Measurements from ENCODE around the gene ANKRD37. TPM values are rescaled to one million over a fixed set of nuclear protein-coding genes. Genes with fewer than 3 reads are reported as not detected.

Gene ANKRD37
- total RNA-seq, 3 donors from 2014 or later (not counting 1 experiment from before 2014, with no cell fraction given) = 12.9 to 18.6 (median 13.1) TPM

DNA sequence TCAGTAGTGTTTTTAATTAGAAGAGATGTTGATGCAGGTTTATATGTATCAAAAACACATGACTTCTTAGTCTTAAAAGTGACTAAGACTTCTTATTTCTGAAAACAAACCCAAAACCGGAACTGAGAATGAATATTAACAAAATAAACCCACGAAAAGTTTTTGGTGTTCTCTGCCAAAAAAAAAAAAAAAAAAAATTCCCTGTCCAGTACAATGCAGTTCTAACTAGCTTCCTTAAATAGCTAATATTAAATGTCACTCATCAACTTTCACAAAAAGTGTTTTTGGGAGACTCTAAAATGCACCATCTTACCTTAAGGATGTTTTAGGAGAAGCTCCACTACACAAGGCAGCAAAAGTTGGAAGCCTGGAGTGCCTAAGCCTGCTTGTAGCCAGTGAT lies 2.0 kb downstream of the ANKRD37 start:
- Histone ChIP-seq H3K4me1 (ENCODE audit: control insufficient read depth, insufficient read depth, low read length) (peaks cover 7% of the 10 kb centered on the region), H3K27me3 (ENCODE audit: control insufficient read depth, insufficient read depth, low read length) (no peaks in the 10 kb centered on the region), H3K27ac (ENCODE audit: low read length) (no peak overlapping the region), H3K9me3 (ENCODE audit: control insufficient read depth, insufficient read depth, low read length) (no peaks in the 10 kb centered on the region), H3K4me3 (ENCODE audit: low read length) (no peak overlapping the region), H3K36me3 (ENCODE audit: control insufficient read depth, insufficient read depth, low read length) (peaks cover 19% of the 10 kb centered on the region)
- no peak for DNase-seq
- no peak overlapping the region for H3K27ac Mint-ChIP-seq
- ATAC-seq = no peak
- no peak overlapping the region for H3K4me3 Mint-ChIP-seq
- no peaks in the 10 kb centered on the region for H3K36me3 Mint-ChIP-seq
- TF ChIP-seq, protein P1, sequence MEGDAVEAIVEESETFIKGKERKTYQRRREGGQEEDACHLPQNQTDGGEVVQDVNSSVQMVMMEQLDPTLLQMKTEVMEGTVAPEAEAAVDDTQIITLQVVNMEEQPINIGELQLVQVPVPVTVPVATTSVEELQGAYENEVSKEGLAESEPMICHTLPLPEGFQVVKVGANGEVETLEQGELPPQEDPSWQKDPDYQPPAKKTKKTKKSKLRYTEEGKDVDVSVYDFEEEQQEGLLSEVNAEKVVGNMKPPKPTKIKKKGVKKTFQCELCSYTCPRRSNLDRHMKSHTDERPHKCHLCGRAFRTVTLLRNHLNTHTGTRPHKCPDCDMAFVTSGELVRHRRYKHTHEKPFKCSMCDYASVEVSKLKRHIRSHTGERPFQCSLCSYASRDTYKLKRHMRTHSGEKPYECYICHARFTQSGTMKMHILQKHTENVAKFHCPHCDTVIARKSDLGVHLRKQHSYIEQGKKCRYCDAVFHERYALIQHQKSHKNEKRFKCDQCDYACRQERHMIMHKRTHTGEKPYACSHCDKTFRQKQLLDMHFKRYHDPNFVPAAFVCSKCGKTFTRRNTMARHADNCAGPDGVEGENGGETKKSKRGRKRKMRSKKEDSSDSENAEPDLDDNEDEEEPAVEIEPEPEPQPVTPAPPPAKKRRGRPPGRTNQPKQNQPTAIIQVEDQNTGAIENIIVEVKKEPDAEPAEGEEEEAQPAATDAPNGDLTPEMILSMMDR (IDR thresholded peaks at IDR 0.05) = no peak
- intact Hi-C loops (cut with micrococcal nuclease) = no loop called here
- no peaks in the 10 kb centered on the region for H3K27me3 Mint-ChIP-seq (ENCODE audit: low read depth in 2 of 2)
- WGBS (ENCODE audit: insufficient coverage) = 41% methylated on average over 2 of the region's 2 CpGs
- H3K4me1 Mint-ChIP-seq = peaks cover 25 to 26% of the 10 kb centered on the region in 2 donors
- H3K9me3 Mint-ChIP-seq = no peaks in the 10 kb centered on the region

DNA sequence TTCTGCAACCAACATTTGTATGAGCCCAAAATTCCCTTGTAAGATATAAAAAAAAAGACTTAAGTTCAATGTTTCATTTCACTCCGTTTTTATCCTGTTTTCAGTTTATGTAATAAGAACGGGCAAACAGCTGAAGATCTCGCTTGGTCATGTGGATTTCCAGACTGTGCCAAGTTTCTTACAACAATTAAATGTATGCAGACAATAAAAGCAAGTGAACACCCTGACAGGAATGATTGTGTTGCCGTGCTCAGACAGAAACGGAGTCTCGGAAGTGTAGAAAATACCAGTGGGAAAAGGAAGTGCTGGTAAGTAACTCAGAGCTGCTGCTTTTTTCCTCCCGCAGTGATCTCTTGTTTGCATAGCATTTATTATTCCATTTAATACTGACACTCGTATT lies 2.8 kb downstream of the ANKRD37 start:
- intact Hi-C loops (cut with micrococcal nuclease) = no loop called here
- H3K9me3 ChIP-seq (ENCODE audit: control insufficient read depth, insufficient read depth, low read length) = no peaks in the 10 kb centered on the region
- ATAC-seq (no peak), DNase-seq (no peak)
- peaks cover 7% of the 10 kb centered on the region for H3K4me1 ChIP-seq (ENCODE audit: control insufficient read depth, insufficient read depth, low read length)
- H3K27me3 ChIP-seq (ENCODE audit: control insufficient read depth, insufficient read depth, low read length) = no peaks in the 10 kb centered on the region
- TF ChIP-seq, protein P1 (IDR thresholded peaks at IDR 0.05) = no peak
- H3K4me3 Mint-ChIP-seq = no peak overlapping the region
- H3K9me3 Mint-ChIP-seq = no peaks in the 10 kb centered on the region
- H3K27me3 Mint-ChIP-seq (ENCODE audit: low read depth in 2 of 2) = no peaks in the 10 kb centered on the region
- peaks cover 19% of the 10 kb centered on the region for H3K36me3 ChIP-seq (ENCODE audit: control insufficient read depth, insufficient read depth, low read length)
- H3K27ac ChIP-seq (ENCODE audit: low read length) = no peak overlapping the region
- H3K4me3 ChIP-seq (ENCODE audit: low read length) = no peak overlapping the region
- H3K27ac Mint-ChIP-seq = no peak overlapping the region
- 90% methylated on average over 6 of the region's 8 CpGs for WGBS (ENCODE audit: insufficient coverage)
- H3K36me3 Mint-ChIP-seq = no peaks in the 10 kb centered on the region
- H3K4me1 Mint-ChIP-seq = peaks cover 22 to 24% of the 10 kb centered on the region in 2 donors

DNA sequence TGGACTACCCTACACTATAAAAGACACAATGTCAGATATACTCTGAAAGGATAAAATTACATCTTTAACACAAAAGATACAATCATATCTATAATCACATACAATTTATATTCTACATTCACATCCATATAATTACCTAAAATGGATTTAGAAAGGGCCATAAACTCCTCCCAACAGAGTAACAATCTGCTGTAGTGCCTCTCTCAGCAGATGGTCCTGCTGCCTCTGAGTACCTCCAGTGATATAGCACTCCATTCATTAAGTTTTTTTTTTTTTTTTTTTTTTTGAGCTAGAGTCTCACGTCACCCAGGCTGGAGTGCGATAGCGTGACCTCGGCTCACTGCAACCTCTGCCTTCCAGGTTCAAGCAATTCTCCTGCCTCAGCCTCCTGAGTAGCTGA lies 7.4 kb downstream of the ANKRD37 start:
- 98% methylated on average over 4 of the region's 4 CpGs for WGBS (ENCODE audit: insufficient coverage)
- H3K36me3 Mint-ChIP-seq = peaks cover 13% of the 10 kb centered on the region
- peaks cover 21% of the 10 kb centered on the region for H3K36me3 ChIP-seq (ENCODE audit: control insufficient read depth, insufficient read depth, low read length)
- H3K4me3 Mint-ChIP-seq = no peak overlapping the region
- H3K4me1 ChIP-seq (ENCODE audit: control insufficient read depth, insufficient read depth, low read length) = no peaks in the 10 kb centered on the region
- DNase-seq = no peak
- no peaks in the 10 kb centered on the region for H3K27me3 Mint-ChIP-seq (ENCODE audit: low read depth in 2 of 2)
- H3K4me1 Mint-ChIP-seq = no peaks in the 10 kb centered on the region
- no peaks in the 10 kb centered on the region for H3K9me3 ChIP-seq (ENCODE audit: control insufficient read depth, insufficient read depth, low read length)
- H3K27me3 ChIP-seq (ENCODE audit: control insufficient read depth, insufficient read depth, low read length) = no peaks in the 10 kb centered on the region
- H3K4me3 ChIP-seq (ENCODE audit: low read length) = no peak overlapping the region
- H3K9me3 Mint-ChIP-seq = no peaks in the 10 kb centered on the region
- TF ChIP-seq, protein P1 (IDR thresholded peaks at IDR 0.05) = no peak
- intact Hi-C loops (cut with micrococcal nuclease) = no loop called here
- no peak for ATAC-seq
- no peak overlapping the region for H3K27ac ChIP-seq (ENCODE audit: low read length)
- H3K27ac Mint-ChIP-seq = no peak overlapping the region

DNA sequence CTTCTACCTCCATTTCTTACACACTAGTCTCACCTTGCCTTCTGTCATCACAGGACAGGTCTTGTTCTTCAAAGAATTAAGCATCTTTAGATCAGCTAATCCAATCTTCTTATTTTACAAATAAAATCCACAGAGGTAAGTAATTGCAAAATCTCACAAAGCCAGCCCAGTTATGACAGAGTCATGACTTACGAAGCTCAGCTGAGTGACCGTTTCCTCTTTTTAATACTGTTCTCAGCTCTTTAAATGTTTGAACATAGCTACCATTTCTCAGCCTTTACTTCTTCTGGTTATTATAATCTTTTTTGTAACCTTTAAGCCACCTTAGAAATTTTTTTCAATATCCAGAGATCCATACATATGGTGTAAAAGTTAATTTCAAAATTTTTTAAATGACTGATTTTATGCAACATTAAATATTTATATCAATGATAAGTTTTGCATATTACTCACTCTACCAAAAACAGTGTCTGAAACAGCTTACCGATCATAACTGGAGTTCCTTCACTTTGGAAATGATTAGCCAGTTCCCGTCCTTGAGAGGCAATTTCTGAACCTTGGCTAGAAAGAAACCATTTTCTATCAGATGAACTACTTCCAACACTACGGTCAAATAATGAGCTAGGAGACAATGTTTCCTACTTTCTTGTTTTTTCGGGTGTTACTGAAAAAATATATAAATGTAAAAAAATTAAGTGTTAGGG lies 8.8 kb downstream of the ANKRD37 start:
- Mint-ChIP-seq H3K27me3 (ENCODE audit: low read depth in 2 of 2) (no peaks in the 10 kb centered on the region), H3K4me3 (no peak overlapping the region), H3K9me3 (no peaks in the 10 kb centered on the region), H3K4me1 (no peaks in the 10 kb centered on the region), H3K27ac (no peak overlapping the region), H3K36me3 (peaks cover 21% of the 10 kb centered on the region)
- ATAC-seq (no peak), DNase-seq (no peak)
- H3K36me3 ChIP-seq (ENCODE audit: control insufficient read depth, insufficient read depth, low read length) = peaks cover 16% of the 10 kb centered on the region
- no peak overlapping the region for H3K27ac ChIP-seq (ENCODE audit: low read length)
- no peaks in the 10 kb centered on the region for H3K4me1 ChIP-seq (ENCODE audit: control insufficient read depth, insufficient read depth, low read length)
- H3K4me3 ChIP-seq (ENCODE audit: low read length) = no peak overlapping the region
- intact Hi-C loops (cut with micrococcal nuclease) = no loop called here
- TF ChIP-seq, protein P1 (IDR thresholded peaks at IDR 0.05) = no peak
- no peaks in the 10 kb centered on the region for H3K27me3 ChIP-seq (ENCODE audit: control insufficient read depth, insufficient read depth, low read length)
- 85% methylated on average over 4 of the region's 6 CpGs for WGBS (ENCODE audit: insufficient coverage)
- H3K9me3 ChIP-seq (ENCODE audit: control insufficient read depth, insufficient read depth, low read length) = no peaks in the 10 kb centered on the region

Measured in natural killer cell (primary cell).